Effector CD4-positive, alpha-beta T cell (primary cell): ENCODE data around the gene PTPRD.

Experiments
- DNase-seq: peaks from one replicate; pipeline ENCODE4 v3.0.0-alpha.2; 2020

The PTPRD gene

DNA sequence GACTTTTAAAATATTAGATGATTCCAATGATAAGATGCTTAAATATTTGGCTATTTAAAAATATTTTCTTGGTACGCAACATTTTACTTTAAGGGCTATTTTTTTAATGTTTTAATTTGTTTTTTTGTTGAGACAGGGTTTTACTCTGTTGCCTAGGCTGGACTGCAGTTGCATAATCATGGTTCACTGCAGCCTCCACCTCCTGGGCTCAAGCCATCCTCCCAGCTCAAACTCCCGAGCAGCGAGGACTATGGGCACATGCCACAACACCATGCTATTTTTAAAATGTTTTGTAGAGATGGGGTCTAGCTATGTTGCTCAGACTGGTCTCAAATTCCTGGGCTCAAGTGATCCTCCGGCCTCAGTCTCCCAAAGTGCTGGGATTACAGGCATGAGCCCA lies 1963.0 kb downstream of the PTPRD start:
- no peak for DNase-seq

DNA sequence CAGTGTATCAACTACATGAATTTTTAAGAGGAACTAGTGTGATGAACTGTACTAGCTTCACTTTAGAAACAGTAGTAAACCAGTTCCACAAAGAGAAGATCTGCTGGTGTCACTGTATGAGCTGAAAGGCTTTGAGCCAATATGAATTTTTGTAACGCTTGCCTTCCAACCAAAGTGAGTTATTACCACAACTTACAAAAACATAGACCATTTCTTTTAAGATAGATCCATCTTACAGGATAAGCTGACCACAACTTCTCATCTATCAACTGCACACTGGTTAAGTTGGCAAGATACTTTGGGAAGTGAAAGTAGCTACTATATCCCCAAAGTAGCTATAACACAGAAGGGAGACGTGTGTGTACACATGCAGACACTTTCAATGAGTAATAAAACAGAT lies 1963.6 kb downstream of the PTPRD start:
- no peak for DNase-seq

DNA sequence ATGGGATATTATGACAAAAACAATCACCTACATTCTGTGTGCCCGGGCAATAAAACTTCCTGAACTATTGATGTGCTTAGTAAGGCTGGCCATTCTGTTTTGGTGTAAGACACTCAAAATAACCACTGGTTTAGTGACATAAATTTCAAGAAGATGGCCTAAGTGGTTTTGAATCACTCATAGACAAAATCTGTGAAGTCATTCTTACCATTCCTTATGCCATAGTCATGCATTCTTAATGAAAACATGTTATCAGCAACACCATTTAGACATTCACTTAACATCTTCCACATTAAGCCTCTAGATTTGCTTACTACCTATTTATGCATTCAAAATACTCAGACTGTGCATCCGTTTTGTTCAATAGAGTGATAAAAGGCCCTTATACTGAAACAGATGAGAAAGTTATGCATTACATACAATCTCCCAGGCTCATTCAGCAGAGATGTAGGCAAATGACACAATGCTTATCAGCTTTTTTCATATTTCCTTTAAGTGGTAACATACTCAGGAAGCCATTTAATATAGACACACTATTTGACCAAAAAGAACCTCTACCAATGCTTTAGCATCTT lies 1964.4 kb downstream of the PTPRD start:
- no peak for DNase-seq

DNA sequence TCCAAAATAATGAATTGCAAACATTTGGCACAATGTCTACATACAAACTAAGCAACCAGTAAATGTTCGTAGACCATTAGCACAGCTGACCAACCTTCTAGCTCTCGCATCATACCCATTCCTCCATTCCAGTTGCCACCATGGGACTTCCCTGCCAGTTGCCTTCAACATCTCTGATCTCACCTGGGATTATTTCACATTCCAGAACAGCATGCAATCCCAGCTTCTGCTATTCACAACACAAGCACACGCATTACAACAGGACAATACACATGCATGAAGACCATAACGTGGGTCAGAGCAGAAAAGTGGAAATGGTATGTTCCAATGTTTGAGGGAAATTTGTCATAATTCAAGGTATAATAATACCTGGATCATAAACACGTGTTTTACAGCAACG lies 1965.0 kb downstream of the PTPRD start:
- no peak for DNase-seq

DNA sequence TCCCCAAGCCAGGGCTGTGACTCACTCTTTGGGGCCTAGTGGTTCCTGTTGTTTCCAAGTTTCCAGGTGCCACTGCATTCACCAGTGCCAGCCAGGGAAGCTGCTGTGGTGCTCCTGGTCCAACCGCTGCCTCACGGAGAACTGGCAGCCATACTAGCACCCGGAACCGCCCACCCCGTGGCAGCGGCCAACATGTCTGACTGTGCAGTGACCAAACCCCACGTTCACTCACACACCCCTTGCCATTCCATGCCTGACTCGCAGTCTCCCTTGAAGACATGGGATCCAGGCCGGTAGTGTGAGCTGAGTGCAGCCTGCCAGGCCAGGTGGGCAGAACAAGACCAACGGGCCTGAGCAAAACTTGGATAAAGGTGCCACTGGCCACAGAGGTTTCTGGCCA lies 1968.2 kb downstream of the PTPRD start:
- DNase-seq, result no peak

DNA sequence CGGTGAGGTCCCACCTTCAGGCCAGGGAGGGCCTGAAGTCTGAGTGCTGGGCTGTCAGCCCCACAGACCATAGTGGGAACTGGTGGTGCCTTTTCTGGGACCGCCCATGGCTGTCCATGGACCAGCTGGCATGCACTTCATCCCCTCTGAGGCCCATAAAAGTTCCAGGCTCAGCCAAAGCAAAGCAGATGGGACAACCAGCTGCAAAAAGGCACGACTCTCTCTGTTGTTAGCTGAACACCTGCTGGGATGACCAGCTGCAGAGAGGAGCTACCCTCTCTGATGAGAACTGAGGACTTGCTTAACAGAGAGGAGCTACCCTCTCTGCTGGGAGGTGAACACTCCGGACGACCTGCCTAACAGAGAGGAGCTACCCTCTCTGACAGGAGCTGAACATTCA lies 1968.9 kb downstream of the PTPRD start:
- DNase-seq, result no peak

DNA sequence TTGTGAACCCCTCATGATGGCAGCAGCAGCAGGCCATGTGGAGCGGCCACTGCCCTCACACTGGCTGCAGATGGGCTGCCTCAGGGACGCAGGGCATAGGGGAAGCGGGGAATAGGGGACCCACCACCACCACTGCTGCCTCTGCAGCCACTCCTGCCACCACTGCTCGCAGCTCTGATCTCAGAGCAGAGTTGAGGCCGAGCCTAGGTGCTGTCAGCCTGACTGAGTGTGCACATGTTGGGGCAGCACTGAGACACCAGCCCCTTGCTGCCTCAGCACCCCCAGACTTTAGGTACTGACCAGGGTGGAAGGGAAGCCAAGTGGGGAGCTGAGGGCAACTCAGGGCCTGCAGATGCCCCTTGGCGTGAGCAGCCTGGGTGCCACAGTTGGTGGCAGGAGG lies 1969.3 kb downstream of the PTPRD start:
- DNase-seq, result no peak

DNA sequence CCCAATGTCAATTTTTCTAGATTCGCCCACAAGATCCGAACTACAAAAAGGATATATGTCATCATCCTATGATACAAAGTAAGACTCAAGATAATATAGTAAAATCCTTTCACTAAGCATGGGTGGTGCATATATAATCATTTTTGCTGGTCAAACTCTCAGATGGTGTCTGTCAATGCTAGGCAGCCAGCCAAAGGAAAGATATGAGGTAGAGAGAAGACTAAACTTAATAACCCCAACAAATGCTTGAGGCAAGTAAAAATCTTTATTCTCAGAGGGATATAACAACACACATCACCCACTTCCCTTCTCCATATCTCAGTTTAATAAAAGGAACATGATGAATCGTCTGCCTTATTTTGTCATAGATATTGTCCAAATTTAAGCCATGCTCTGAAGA lies 1972.0 kb downstream of the PTPRD start:
- no peak for DNase-seq

DNA sequence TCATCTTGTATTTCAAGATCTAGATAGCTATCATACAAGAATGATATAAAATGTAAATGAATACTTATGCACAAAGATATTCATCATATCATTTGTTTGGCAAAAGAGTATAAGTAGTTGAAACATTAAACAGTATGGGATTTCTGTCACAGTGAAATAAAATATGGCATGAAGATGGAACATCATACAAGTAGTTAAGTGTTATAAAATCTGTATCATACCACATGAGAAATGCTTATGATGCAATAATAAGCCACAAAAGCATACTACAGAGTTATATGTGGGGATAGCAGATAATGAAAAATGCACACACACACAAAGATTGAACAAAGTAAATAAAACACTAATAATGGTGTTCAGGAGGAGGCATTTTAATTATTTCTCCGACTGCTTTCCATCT lies 1975.2 kb downstream of the PTPRD start:
- no peak for DNase-seq

DNA sequence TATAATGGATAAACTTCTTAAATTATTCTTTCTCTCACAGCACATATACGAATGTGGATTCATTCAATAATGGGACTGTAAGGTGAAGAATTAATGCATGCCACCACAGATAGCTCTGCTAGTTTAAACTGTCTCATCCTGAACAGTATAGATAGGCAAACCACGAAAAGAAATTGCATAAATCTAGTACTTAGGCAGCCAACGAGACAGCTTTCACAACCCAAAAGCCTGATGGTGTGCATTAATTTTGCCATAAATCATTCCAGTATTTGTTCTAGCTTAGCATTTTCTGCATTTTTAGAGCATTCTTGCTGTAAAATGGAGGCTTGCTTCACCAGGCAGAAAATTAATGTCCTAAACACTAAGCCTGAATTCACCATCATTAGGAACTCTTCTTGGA lies 1979.0 kb downstream of the PTPRD start:
- no peak for DNase-seq

DNA sequence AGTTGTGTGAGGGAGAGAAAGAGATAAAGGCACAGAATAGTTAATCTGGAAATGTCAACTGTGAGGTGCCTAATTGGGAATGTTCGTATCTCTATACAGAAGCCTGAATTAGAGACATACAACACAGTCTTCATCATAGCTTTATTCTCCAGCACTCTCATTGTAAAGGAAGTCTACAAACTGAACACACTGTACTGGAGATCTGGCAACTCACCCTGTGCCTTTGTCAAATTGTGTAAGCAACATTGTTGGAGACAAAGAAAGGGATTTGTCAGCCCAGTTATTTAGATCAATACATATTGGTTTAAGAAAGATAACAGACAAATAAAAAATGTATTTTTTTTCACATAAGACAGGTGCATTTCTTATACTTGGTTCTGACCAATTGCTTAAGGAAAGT lies 1980.3 kb downstream of the PTPRD start:
- DNase-seq, result no peak

DNA sequence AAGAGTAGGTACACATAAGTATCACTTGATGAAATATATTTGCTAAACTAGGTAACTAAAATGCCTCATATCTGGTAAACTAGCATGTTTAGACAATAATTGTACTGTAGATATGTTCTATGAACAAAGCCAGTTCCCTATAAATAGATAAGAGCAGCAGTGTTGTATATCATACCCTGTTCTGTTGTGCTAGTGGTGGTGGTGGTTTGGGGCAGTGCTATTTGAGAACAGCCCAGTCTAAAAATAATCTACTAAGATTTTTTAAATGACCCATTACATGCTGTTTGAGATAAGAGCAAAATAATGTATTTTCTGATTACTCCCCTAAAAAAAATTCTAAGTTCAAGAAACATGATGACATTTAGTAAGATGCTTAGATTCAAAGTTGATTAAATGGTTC lies 1984.0 kb downstream of the PTPRD start:
- DNase-seq, result no peak

DNA sequence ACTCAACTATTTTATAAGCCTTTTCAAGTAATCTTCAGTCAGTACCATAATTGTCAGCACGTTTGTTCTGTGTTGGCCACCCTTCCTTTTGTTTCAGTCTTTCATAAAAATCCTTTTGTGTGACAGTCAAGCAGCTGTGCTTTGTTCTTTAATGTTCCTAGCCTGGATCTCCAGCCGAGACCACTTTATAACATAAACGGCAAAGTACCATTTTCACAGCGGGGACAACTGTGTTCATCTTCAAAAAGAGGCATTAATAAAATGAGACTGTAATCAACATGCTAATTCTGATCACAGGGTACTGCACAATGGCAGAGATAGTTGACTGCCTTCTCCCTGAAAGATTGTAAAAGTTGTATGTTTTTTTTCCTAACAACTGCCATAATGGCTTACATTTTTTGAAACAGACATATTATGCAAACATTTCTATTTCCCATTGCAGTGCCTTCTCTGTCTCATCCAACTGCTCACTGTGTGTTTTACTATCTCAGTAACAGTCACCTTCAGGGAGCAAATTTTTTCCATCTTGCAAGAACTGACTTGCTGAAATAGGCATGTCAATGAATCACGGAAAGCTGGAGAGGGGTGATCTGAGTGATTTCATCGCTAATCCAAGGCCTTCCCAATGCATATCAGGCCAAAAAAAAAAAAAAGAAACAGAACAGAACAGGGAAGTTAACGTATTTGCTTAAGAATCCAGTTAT lies 1984.7 kb downstream of the PTPRD start:
- DNase-seq, result no peak

DNA sequence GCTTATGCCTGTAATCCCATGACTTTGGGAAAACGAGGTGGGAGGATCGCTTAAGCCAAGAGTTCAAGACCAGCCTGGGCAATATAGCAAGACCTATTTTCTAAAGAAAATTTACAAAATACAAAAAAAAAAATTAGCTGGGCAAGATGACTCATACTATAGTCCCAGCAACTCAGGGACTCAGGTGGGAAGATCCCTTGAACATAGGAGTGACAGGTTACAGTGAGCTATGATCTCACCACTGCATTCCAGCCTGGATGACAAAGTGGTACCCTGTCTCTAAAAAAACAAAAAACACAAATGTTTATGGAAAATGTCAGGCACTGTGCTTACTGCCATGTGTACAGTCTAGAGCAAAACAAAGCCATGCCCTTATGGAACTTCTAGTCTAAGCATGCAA lies 1989.9 kb downstream of the PTPRD start:
- DNase-seq, result no peak

DNA sequence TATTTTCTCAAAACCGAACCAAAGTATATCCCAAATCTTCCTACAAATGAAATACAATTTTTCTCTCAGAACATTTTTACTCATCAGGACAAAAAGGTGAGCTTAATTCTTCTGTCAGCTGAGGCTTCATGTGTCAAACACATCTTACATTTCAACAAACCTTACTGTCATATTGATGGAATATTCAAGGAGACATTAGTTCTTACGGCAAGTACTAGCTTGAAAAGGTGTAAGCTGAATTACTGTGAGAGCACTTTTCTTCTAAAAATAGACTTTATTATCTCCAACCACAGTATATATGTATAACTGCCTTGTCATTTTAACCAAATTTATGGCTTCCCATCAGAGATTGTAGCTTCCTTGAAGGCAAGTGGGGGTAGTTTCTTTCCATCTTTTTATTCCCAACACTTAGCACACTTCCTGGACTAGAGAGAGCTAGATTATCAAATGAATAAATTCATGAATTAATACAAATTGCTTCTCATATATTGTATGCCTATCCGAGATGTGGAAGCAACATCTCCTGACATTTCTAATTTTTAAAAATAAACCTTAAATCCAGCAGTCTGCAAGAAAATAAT lies 1990.5 kb downstream of the PTPRD start:
- no peak for DNase-seq

DNA sequence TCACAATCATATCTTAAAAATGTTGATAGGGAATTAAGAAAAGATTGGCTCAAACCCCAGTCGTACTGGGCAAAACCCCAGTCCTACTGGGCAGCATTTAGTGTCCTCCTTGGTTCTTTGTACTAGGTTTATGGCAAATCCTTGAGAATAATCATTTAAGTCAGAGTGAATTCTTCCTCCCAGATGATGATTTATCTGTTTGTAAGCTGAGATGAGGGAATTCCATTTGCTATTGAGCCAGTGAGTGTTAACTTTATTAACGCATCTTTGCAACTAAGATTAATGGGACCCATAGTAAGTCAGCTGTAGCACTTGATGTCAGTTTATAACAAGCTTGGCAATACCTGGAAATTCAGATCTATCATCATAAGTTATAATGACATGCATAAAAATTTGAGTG lies 1991.4 kb downstream of the PTPRD start:
- no peak for DNase-seq

DNA sequence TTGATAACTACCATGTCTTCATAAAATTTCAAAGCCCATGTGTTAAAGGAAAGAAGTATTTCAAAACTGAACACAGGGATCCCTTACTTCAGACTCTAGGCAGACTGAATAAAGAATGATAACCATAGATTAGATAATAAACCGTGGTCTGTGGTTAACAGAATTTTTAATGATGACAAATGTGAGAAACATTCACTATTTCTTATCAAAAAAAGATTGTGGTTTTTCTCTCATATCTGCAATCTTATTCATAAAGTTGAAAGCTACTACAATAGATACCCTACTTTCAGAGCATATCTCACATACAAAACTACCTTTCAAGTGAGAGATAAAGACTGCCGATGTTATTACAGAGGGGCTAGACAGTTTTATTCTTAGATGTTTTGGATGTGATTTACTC lies 1996.4 kb downstream of the PTPRD start:
- DNase-seq, result no peak

DNA sequence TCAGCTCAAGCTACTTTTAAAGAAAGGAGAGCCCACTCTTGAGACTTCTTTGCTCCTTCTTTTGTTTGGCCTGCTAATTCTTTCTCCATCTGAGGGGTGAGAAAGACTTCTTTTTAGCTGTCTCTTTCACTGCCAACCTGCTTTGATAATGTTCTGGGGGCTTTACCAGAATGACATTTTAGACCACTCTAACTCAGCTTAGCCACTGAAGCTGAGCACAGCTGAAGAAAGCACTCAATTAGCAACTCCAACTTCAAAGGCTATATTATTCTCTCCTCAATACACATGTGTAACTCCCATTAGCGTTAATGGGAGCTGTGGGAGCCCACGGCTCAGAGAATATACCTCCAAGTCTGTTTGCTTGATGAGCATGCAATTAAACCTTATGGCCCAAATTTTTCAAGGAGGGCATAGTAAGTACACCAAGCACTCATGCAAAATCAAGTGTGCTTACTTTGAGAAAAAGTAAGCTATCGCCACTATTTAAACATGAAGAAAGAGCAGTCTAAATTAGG lies 1997.8 kb downstream of the PTPRD start:
- no peak for DNase-seq

DNA sequence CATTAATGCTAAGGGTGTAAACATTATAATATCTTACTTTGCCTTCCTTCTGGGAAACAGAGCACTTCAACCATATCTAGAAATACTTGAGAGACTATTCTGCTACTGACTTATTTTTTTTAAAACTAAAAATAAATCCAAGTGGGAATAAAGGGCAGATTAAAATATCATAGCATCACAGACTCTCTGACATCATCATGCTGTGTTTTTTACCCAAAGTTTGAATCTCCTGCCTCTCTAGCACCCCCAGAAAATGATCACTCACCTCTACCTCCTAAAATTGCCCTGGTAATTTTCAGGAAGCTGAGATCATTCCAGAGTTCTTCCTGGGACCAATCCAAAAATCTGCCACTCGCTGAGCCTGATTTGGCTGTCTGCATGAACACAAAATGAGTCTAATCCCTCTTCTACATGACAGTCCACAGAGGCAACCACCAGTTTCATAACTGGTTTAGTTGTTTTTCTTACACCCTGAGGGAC lies 1999.4 kb downstream of the PTPRD start:
- DNase-seq, result no peak

DNA sequence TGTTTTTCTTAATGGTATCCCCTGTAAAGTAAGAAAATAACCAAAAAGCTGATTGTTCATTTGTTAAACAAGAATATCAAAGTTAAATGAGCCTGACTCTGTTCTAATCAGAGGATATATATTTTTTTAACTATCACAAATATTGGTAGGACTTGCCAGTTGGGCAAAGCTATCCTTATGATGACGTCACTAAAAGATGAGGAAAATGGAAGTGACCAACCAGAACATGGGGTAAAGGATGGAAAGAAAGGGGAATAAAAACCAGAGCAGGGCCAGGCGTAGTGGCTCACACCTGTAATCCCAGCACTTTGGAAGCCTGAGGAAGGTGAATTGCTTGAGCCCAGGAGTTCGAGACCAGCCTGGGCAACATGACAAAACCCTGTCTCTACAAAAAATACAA lies 2001.6 kb downstream of the PTPRD start:
- no peak for DNase-seq

DNA sequence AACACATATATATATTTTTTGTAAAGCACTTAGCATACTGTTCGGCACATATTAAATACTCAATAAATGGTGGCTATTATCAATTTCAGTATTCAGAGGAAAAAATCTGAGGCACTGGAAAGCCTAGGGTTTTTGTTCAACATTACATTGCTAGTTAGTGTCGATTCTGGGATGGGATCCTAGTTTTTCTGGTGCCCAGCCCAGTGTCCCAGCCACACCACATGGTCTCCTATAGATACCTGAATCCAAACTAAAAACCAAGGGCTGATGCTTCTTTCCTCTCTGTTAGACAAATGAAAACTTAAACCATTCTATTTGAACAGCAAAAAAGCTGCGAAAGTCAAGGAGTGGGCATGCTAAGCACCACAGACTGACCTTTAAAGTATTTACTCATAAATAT lies 2002.5 kb downstream of the PTPRD start:
- no peak for DNase-seq

DNA sequence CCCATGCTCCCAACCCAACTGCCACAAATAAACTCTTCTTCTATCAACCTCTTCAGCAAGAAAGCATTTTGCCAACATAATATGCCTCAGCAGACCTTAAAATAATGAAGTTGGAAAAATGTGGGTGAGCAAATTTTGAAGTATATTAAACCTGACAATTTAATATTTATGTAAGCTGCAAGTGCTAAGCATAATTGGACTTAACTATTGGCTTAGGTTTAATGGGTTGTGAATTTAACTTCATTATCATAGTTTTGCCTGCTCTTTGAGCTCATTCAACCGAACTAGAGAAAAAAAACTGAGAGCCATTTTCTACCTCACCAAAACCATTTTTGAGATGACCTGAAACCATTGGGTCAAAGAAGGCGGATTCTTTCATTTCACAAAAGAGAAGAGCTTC lies 2007.7 kb downstream of the PTPRD start:
- no peak for DNase-seq

DNA sequence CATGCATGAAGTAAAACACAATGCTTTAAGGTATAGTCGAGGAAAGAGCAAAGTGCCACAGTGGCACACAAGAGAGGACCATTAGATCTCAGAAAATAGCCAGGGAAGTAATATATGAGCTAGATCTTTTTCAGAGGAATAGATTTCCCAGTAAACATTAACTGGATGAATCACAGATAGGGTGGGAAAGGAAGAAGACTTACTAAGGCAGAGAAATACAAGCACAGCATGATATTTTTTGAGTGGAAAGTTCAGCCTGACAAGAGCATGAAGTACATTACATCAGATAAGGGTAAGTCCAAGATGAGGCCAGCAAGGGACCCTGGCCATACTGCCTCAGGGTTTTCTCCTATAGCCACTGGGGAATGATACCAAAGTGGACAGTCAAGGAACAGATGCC lies 2008.6 kb downstream of the PTPRD start:
- no peak for DNase-seq

DNA sequence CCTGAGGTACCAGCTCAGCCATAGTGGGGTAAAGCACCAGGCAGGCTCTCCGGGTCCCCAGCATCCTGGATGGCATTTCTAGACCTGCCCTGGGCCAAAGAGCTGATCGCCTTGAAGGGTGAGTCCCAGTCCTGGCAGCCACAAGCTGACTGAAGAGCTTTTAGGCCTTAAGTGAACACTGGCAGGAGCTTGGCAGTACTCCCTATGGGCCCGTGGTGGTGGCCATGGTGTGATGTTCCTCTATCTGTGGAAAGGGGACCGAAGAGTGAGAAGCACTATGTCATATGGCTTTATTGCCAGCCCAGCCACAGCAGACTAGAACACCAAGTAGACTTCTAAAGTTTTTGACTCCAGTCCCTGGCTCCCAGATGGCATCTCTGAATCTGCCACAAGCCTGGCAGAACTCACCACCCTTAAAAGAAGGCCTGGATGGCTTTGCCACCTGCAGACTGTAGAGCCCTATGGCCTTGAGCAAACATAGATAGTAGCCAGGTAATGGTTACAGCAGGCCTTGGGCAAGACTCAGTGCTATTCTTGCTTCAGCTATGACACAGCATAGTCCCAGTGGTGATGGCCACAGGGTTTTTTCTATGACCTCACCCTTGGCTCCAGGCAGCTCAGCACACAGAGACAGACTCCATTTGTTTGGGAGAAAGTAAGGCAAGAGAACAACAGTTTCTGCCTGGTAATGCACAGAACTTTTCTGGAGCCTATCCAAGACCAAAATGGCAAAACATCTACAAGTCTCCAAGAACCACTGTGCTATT lies 2011.7 kb downstream of the PTPRD start:
- no peak for DNase-seq
